Ovary (tissue), 9 donors: ENCODE measurements around the gene GAK. TPM values are rescaled to one million over a fixed set of nuclear protein-coding genes. Genes with fewer than 3 reads are reported as not detected.

Experiments used
- DNase-seq, 5 donors: peaks; one replicate each; pipeline ENCODE4 v3.0.0-alpha.2; 2019 to 2020
- H3K27ac ChIP-seq, 2 donors: fragments of 200-600 bp; one replicate each; pipeline versions ENCODE4 v1.5.1 to v1.8.0; 2019 to 2022
- H3K27me3 ChIP-seq: fragments of 200-600 bp; one replicate; pipeline ENCODE4 v1.8.0; 2022
- H3K36me3 ChIP-seq: fragments of 200-600 bp; sonication (generic); one replicate; pipeline ENCODE4 v1.5.1; 2019
- H3K4me1 ChIP-seq: one replicate; pipeline ENCODE4 v1.8.1; 2013; ENCODE audit warnings: mild to moderate bottlenecking, moderate library complexity; ENCODE audit not compliant: insufficient read depth
- H3K4me3 ChIP-seq: fragments of 200-600 bp; sonication (generic); one replicate; pipeline ENCODE4 v1.5.1; 2017
- H3K9me3 ChIP-seq, 2 donors: fragments of 200-600 bp in 1 of 2; sonication (generic) in 1 of 2; one replicate each; pipeline versions ENCODE4 v1.5.1 to v1.8.1; 2013 to 2019; ENCODE audit warnings: mild to moderate bottlenecking in 1 of 2, moderate library complexity in 1 of 2
- CTCF ChIP-seq, 3 donors: fragments of 450-650 bp in 2 of 3; fragments of 200-600 bp in 1 of 3; IDR thresholded peaks; one replicate each; pipeline versions ENCODE4 v1.5.1 to v1.8.0; 2016 to 2022; ENCODE audit warnings: antibody characterized with exemption in 3 of 3, mild to moderate bottlenecking in 1 of 3
- EP300 ChIP-seq: sonication (generic); formaldehyde crosslinking; IDR thresholded peaks from one replicate; pipeline ENCODE4 v1.6.1; 2017; ENCODE audit warnings: antibody characterized with exemption
- POLR2A ChIP-seq: fragments of 450-650 bp; IDR thresholded peaks from one replicate; pipeline ENCODE4 v1.6.1; 2017; ENCODE audit warnings: antibody characterized with exemption, mild to moderate bottlenecking, moderate library complexity
- WGBS, 3 donors: extraction: QIAGEN DNeasy Blood & Tissue Kit in 1 of 3; methylation state at CpG; one replicate each; pipeline versions ENCODE4 v1.1.5 to v1.1.7; 2013 to 2017; 5-methylcytosine and 5-hydroxymethylcytosine counted together
- intact Hi-C, 4 donors: fragments of 100-400 bp; cut with DNase I; formaldehyde crosslinking; loops; one replicate each; pipeline versions ENCODE4 v1.11.0 to v1.15.1; 2022 to 2023
- polyA plus RNA-seq, 2 donors: library from polyadenylated mRNA; stranded (reverse); fragments of 200-250 nt in 1 of 2; fragments of 350-450 nt in 1 of 2; fragmentation: Illumina TruSeq in 1 of 2; extraction: RNeasy Lipid Tissue Mini Kit (QIAGEN cat#74804) in 1 of 2; gene quantifications; one replicate each; pipeline ENCODE4 v1.2.3, GENCODE V29; 2013 to 2014
- total RNA-seq, 7 donors: library from RNA; depleted of rRNA in 2 of 7; stranded (reverse); fragments of >200 nt in 2 of 7; fragmentation: NEBNext Ultra II Directional in 3 of 7; extraction: Animal tissue kit (Norgen Biotek cat#: 25700) in 3 of 7; gene quantifications; one replicate each; pipeline versions ENCODE4 v1.1.0 to v1.2.4, GENCODE V29; 2016 to 2023
- donor health status: DM: no; HTN: no; CAD: no; lungs with moderate emphysema.
- donor health status: DM: no; HTN: no; CAD: no.
- donor health status: Bipolar disorder and iron deficiency.
- donor health status: DM: yes; HTN: yes; CAD: no.
- donor health status: DM: no; HTN: no; CAD: no.
- donor health status: DM: yes; HTN: yes; CAD: no.

Gene GAK
- total and polyA plus RNA-seq, 9 donors: 30.7 to 95.4 (median 70.4) TPM

GRCh38 chr4:844752-845232, 87.3 kb downstream of the GAK start:
- TF ChIP-seq POLR2A (no peak), CTCF (IDR thresholded peaks at IDR 0.05) (no peak), EP300 (no peak)
- intact Hi-C loops: no loop called here
- H3K4me3 ChIP-seq: no peak overlapping the region
- H3K9me3 ChIP-seq: no peaks in the 10 kb centered on the region
- no peaks in the 10 kb centered on the region for H3K36me3 ChIP-seq
- DNase-seq: no peak
- no peak overlapping the region for H3K27ac ChIP-seq
- 71 to 78% (median 77%) methylated on average over 9 to 10 of the region's 10 CpGs for WGBS, 3 donors
- no peaks in the 10 kb centered on the region for H3K27me3 ChIP-seq
- no peaks in the 10 kb centered on the region for H3K4me1 ChIP-seq

- intact Hi-C loops: no loop called here
- Histone ChIP-seq H3K4me3 (no peak overlapping the region), H3K27me3 (no peaks in the 10 kb centered on the region), H3K9me3 (no peaks in the 10 kb centered on the region), H3K4me1 (no peaks in the 10 kb centered on the region), H3K27ac (no peak overlapping the region), H3K36me3 (no peaks in the 10 kb centered on the region)
- WGBS, 3 donors: 41 to 68% (median 47%) methylated on average over 4 of the region's 4 CpGs
- DNase-seq: no peak
- TF ChIP-seq CTCF (IDR thresholded peaks at IDR 0.05) (no peak), EP300 (no peak), POLR2A (no peak)
These were observed 92.3 kb downstream of the GAK start for GRCh38 chr4:839675-840443.

GRCh38 chr4:837772-838171, 94.3 kb downstream of the GAK start:
- no peaks in the 10 kb centered on the region for H3K4me1 ChIP-seq
- intact Hi-C loops: no loop called here
- no peak overlapping the region for H3K27ac ChIP-seq
- no peak overlapping the region for H3K4me3 ChIP-seq
- H3K36me3 ChIP-seq: no peaks in the 10 kb centered on the region
- DNase-seq: no peak
- no peak for TF ChIP-seq EP300
- no peak for TF ChIP-seq CTCF (IDR thresholded peaks at IDR 0.05)
- no peak for TF ChIP-seq POLR2A
- H3K9me3 ChIP-seq: no peaks in the 10 kb centered on the region
- WGBS, 3 donors: 92 to 97% (median 97%) methylated on average over 1 of the region's 1 CpG
- no peaks in the 10 kb centered on the region for H3K27me3 ChIP-seq

- H3K27ac ChIP-seq: no peak overlapping the region
- no peaks in the 10 kb centered on the region for H3K36me3 ChIP-seq
- DNase-seq: peak; percentile 63 to 83 (median 79)
- TF ChIP-seq CTCF (IDR thresholded peaks at IDR 0.05): no peak
- TF ChIP-seq EP300: no peak
- TF ChIP-seq POLR2A: no peak
- 24 to 66% (median 34%) methylated on average over 22 of the region's 22 CpGs for WGBS, 3 donors
- no peaks in the 10 kb centered on the region for H3K27me3 ChIP-seq
- no peak overlapping the region for H3K4me3 ChIP-seq
- intact Hi-C loops: no loop called here
- no peaks in the 10 kb centered on the region for H3K9me3 ChIP-seq
- H3K4me1 ChIP-seq: no peaks in the 10 kb centered on the region
These were observed 95.3 kb downstream of the GAK start for GRCh38 chr4:836750-837301.
